Kidney epithelial cell (primary cell): ENCODE measurements around the gene NTHL1. TPM values are rescaled to one million over a fixed set of nuclear protein-coding genes. Genes with fewer than 3 reads are reported as not detected.

Experiments used
- DNase-seq: peaks from one replicate; pipeline ENCODE4 v3.0.0-alpha.2; 2010; ENCODE audit warnings: low read depth
- H3K27me3 ChIP-seq: 2 replicates; pipeline ENCODE4 v1.6.0; 2011; ENCODE audit warnings: low read length; ENCODE audit not compliant: control insufficient read depth, insufficient read depth
- H3K36me3 ChIP-seq: 2 replicates; pipeline ENCODE4 v1.5.1; 2011; ENCODE audit warnings: low read length; ENCODE audit not compliant: control insufficient read depth, insufficient read depth
- H3K4me3 ChIP-seq: 2 replicates; pipeline ENCODE4 v1.5.1; 2011; ENCODE audit warnings: low read depth, mild to moderate bottlenecking, control low read depth, low read length
- total RNA-seq: library from RNA; depleted of rRNA; stranded (reverse); fragments of >200 nt; gene quantifications from 2 replicates; pipeline ENCODE4 v1.2.3, GENCODE V29; 2015
- TF ChIP-seq, protein P1 (sequence below): IDR thresholded peaks from 2 replicates; pipeline ENCODE4 v1.5.1; 2011; ENCODE audit warnings: mild to moderate bottlenecking, moderate library complexity, low read length, control low read depth, inconsistent platforms; ENCODE audit not compliant: insufficient read depth, poor library complexity, severe bottlenecking

NTHL1 gene
- 39.3 and 44.1 TPM in 2 replicates for total RNA-seq

DNA sequence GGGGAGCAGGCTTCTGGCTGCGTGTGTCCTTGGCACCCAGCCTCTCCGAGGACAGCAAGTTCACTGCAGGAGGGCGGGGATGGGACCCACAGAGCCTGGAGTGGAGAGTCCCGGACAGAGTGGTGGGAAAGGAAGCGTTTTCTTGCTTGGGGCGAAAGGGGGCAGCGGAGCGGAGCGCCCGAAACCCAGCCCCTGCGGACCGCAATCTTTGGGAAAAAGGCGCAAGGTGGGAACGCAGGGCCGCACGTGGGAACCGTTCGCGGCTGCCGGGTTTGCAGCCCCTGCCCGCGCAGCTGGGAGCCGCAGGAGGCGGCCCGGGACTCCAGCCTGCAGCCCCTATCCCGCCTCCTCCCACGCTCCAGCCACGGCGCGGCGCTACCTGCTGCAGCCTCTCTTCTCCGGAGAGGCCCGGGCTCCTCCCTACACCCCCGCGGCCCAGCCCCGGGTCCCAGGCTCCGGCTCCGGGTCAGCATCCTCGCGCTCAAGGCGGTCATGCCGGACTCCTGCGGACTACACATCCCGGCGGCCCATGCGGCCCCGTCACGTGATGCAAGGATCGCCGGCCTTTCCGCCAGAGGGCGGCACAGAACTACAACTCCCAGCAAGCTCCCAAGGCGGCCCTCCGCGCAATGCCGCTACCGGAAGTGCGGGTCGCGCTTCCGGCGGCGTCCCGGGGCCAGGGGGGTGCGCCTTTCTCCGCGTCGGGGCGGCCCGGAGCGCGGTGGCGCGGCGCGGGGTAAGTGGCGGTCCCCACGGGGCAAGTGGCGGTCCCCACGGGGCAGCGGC, at the start of gene NTHL1, which contains the start of gene TSC2:
Gene NTHL1 (minus strand): TSS at position 505 of the 786 bp plus-strand sequence. CDS start 11 bp downstream, at position 494.
Gene TSC2 (plus strand): TSS at position 656 of the 786 bp plus-strand sequence. CDS start 631 bp downstream, outside the sequence.
- peak; percentile 86 for DNase-seq
- TF ChIP-seq, protein P1, sequence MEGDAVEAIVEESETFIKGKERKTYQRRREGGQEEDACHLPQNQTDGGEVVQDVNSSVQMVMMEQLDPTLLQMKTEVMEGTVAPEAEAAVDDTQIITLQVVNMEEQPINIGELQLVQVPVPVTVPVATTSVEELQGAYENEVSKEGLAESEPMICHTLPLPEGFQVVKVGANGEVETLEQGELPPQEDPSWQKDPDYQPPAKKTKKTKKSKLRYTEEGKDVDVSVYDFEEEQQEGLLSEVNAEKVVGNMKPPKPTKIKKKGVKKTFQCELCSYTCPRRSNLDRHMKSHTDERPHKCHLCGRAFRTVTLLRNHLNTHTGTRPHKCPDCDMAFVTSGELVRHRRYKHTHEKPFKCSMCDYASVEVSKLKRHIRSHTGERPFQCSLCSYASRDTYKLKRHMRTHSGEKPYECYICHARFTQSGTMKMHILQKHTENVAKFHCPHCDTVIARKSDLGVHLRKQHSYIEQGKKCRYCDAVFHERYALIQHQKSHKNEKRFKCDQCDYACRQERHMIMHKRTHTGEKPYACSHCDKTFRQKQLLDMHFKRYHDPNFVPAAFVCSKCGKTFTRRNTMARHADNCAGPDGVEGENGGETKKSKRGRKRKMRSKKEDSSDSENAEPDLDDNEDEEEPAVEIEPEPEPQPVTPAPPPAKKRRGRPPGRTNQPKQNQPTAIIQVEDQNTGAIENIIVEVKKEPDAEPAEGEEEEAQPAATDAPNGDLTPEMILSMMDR = peak; percentile 10
- no peaks in the 10 kb centered on the region for H3K36me3 ChIP-seq

GRCh38 chr16:2096853-2097595, 49.4 kb upstream of the NTHL1 start:
- Histone ChIP-seq H3K36me3 (no peaks in the 10 kb centered on the region), H3K4me3 (no peak overlapping the region), H3K27me3 (no peaks in the 10 kb centered on the region)
- TF ChIP-seq, protein P1 = no peak
- no peak for DNase-seq

More for the DNA sequence above, at the start of gene NTHL1, which contains the start of gene TSC2:
- peak within 1 kb of the TSS; percentile 60 for H3K4me3 ChIP-seq
- no peaks in the 10 kb centered on the region for H3K27me3 ChIP-seq

- no peaks in the 10 kb centered on the region for H3K36me3 ChIP-seq
- H3K4me3 ChIP-seq = no peak overlapping the region
- peak; percentile 63 for DNase-seq
- TF ChIP-seq, protein P1 = no peak
- no peaks in the 10 kb centered on the region for H3K27me3 ChIP-seq
Observed at GRCh38 chr16:2095918-2096582, 48.4 kb upstream of the NTHL1 start.

GRCh38 chr16:2095315-2095853, 47.8 kb upstream of the NTHL1 start:
- DNase-seq = no peak
- TF ChIP-seq, protein P1 = no peak
- Histone ChIP-seq H3K36me3 (no peaks in the 10 kb centered on the region), H3K27me3 (no peaks in the 10 kb centered on the region), H3K4me3 (no peak overlapping the region)

- TF ChIP-seq, protein P1 = no peak
- no peaks in the 10 kb centered on the region for H3K27me3 ChIP-seq
- DNase-seq = no peak
- no peak overlapping the region for H3K4me3 ChIP-seq
- no peaks in the 10 kb centered on the region for H3K36me3 ChIP-seq
Observed at GRCh38 chr16:2093793-2094192, 46.2 kb upstream of the NTHL1 start.
